AML-193 (cell line): ENCODE data around the gene CDAN1.

Experiments used
- DNase-seq, 2 experiments: peaks; one replicate each; lab custom pipeline; 2025; lab: John Stamatoyannopoulos, UW

Gene CDAN1

DNA sequence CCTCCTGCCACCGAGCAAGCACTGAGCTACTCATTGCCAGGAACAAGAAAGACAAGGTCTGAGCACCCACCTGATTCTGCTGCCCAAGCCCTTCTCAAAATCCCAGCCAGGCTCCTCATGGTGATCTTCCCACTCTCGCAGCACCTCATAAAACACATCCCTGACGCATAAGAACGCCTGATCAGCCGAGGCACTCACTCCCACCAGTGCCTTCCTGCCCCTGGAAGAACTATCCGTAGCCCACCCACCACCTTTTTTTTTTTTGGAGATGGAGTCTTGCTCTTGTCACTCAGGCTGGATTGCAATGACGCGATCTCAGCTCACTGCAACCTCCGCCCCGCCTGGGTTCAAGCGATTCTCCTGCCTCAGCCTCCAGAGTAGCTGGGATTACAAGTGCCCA is 3.9 kb downstream of the CDAN1 start:
- no peak for DNase-seq

DNA sequence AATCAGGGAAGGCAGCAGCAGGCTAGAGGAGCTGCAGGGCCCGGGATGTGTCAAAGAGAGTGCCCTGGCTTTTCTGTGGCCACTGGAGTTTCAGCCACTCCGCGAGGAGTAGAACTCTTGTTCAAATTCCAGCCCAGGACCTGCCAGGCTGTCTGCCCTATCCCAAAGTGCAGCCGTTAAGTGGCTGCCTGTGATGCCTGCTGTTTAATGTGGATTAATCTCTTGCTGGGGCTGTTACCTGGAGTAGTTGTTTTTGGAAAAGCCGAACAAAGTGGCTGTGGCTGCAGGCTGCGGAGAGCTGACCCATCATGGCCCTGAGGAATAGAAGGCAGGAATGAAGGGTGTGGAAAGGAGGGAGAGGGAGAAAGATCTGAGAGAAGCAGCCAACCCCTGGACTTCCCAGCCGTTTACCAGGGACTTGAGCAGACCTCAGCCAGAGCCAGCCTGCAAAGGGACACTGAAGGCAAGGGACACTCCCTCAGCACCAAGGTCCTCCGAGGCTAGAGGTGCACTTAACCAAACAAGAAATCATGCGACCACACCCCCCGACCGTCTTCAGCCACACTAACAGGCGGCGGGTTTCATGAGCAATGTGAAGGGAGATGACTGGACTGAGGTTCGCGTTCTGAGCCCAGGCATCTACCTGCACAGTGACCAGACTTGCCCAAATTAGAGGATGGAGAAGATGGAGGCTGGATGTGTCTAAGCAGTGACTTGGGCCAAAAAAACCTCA is 4.7 kb downstream of the CDAN1 start:
- DNase-seq, result no peak

DNA sequence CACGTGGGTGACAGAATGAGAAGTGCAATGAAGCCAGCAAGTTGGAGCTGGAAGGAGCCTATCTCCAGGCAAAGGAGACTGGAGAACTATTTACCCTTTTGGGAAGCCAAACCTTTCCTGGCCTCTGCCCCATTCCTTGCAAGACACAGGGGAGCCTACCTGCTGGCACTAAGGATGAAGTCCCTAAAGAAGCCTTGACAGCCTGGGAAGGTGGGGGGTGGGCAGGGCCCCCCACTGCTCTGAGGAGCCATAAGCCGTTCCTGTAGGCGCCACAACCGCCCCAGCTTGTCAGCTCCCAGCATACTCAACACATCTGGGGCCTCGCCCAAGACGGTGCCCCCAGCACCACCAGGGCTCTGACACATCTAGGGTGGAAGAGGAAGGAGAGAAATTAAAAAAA is 5.5 kb downstream of the CDAN1 start:
- no peak for DNase-seq

DNA sequence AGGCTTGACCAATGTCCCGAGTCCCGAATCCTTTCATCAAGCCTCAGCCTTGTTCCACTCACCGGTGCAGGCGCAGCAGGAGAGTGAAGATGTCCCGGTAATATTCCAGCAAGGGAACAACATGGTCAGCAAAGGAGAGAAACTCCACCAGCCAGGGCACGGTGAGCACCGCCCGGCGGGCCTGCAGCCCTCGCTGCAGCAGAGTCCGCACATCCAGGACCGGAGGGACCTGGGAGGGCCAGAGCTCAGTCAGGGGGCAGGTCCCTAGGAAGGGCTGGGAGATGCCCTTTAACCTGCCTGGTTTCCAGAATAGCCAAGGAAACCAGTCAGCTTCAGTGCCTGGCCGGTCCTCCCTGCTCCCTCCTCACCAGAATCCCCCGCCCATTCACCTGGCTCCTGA is 6.4 kb downstream of the CDAN1 start:
- DNase-seq, result no peak

DNA sequence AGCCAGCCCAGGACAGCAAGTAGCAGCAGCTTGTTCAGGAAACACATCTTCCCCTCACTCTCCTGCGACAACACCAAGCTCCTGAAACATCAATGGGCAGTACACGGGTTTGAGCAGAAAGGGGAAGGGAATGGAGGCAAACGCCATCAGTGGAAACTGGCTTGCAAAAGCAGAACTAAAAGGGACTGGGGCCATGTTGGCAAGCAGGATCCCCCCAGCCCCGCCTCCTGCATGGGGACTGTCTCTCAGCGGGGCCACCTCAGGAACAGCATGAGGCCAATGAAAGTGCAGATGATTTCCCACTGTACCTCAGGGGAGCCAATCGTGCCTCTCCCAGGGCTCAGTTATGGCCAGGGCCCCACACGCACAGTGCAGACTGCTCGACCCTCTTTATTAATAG is 6.8 kb downstream of the CDAN1 start:
- DNase-seq, result no peak

DNA sequence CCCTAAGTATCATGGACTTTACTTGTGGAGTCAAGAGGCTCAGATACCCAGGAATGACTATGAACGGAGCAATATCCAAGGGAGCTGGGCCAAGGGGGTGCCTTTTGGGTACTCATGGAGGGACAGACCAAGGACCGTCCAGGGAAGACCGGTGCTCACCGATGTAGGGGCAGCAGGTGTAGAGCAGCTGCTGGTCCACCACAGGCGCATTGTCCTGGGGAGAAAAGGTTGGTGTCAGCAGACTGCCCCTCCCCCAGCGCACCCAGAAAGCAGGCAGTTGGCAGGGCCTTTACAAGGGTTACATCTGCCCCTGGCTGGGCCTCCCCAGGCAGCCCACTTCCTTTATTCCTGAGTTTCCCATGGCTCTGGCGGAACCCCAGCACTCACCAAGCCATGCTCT is 7.5 kb downstream of the CDAN1 start:
- DNase-seq, result no peak

DNA sequence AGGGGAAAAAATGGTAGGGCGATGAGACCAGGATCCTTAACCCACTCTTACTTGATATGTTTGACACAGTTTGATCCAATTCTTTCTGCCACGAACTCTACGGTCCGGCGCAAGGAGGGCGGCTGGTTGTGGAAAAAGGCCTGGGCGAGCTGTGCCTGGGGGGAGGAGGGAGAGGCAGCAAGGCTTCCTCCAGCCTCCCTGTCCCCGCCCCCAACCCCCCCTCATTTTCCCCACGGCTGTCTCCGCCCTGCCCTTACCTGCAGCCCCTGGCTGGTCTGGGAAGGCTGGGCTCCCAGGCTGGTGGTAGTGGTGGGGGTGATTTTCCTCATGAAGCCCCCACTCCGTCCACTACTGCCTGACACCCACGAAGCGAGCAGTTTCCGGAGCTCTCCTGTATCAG is 8.0 kb downstream of the CDAN1 start:
- DNase-seq, result no peak

DNA sequence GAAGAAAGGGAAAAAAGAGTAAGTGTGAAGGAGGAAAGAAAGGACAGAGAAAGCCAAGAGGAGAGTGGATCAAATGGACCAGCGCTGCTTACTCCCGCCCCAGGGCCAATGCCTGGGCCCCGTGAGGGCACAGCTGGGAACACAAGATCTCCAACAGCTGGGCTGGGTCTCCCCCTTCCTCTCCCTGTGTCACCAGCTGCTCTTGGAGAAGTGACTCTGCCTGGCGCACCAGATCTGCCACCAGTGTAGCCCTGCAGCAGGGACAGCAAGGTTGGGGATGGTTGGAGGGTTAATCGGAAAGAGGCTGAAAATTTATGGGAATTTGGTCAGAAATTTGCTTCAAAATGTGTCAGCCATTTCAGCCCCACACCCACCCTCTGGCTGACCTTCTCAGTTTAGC is 8.4 kb downstream of the CDAN1 start:
- DNase-seq, result no peak

DNA sequence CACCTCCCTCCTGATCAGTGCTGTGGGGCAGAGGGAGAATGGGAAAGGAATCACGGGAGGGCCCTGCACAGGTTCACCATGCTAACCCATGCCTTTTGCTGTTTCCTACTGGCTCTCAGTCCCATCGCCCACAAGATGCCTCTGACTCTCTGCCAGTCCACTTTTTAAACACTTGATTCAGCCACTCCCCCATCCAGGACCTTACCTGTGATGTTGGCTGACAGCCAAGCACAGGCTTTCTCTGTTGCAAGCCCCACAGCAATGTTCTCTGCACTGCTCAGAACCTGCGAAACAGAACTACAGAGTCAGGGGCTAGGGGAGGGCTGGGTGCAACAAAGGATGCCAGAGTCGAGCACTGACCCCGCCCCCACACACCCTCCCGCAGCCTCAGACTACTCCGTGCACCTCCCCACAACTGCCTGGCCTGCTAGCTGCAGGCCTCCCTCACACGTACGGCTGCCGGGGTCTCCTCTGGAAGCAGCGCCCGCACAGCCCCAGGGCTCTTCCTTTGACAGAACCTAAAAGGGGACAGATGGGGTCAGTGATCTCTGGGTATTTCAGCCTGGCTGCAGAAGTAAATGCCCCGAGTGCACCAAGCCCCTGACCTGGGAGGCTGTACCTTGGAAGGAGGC is 9.1 kb downstream of the CDAN1 start:
- no peak for DNase-seq

DNA sequence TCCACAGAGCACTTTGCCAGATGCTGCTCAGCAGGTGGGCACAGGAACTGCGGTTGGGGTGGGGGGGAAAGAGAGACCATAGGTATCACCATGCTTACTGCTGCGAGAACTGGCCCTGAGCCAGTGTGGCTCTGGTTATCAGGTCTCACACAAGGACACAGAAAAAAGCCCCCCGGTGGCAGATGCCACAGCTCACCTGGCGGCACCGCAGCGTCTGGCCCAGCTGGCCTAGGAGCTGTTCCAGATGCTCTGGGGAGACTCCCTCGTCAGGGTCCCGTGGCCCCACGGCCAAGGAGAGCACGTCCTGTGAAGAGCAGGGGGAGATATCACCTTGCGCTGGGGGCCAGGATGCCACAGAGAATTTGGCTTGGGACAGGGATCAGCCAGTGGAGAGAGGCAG is 10.8 kb downstream of the CDAN1 start:
- DNase-seq, result no peak

DNA sequence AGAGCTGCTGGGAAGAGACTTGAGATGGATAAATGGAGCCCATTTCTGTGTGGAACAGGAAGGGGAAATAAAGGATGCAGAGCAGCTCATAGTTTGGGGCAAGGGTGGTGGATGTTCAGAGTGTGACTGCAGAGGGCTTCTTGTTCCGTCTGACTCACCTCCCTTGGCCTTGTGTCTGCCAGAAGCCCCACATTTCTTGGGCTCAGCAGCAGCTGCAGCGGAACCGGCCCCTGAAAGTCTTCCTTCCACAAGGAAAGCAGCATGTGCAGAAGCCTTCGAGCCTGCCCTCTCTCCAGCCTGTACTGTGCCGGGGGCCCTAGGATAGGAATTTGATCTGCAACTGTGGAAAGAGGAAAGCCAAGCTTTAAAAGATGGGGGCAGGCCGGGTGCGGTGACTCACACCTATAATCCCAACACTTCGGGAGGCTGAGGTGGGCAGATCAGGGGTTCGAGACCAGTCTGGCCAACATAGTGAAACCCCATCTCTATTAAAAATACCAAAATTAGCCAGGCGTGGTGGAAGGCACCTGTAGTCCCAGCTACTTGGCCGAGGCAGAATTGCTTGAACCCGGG is 11.5 kb downstream of the CDAN1 start:
- DNase-seq, result no peak

DNA sequence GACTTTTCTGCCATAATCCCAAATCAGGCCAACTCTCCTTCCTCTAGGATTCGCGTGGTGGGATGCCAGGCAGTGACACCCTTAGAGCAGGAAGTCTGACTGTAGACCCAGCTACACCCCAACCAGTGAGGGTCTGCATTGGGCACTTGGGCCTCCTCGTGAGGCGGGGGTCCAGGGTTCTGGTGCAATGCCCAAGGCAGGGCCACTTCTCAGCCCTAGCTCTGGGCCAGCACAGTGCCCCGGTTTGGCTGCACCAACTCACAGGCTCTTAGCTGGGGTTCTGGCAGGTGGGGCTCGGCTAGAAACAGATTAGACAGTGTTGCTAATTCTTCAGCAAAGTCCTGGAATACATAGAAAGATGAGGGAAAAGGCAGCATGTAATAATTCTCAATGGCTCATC is 12.7 kb downstream of the CDAN1 start:
- DNase-seq, result no peak

DNA sequence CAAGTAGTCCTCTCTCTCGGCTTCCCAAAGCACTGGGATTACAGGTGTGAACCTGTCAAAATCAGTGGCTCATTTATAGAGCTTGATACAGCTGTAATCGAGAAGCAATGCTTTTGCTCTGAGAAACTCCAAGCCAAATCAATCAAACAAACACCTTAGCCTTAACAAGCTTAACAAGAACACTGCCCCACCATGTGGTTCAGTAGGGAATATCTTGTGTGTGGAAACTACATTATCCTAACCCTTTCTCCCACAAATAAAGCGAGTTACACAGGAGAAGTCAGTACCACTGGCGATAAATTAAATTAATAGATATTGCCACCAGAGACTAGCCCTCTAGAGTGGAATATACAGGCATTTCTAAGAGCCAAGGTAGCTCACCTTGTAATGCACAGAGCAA is 13.9 kb downstream of the CDAN1 start:
- DNase-seq, result no peak

DNA sequence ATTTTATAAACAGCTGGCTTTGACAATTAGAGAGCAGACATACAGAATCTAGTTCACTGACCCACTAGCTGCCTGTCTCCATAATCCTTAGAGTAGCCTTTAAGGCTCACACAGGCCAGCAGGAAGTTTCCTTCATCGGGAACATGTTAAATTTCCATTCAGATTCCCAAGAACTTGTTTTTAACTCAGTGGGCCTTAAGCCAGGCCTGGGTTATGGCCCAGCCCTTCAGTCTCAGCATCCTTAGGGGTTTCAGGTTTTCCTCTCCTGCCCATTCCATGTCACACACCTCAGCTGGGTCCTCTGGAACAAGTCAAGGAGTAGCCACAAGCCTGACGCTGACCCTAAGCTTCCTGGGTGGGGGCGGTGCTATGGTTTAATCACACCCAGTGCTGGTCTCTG is 15.0 kb downstream of the CDAN1 start:
- DNase-seq, result no peak

DNA sequence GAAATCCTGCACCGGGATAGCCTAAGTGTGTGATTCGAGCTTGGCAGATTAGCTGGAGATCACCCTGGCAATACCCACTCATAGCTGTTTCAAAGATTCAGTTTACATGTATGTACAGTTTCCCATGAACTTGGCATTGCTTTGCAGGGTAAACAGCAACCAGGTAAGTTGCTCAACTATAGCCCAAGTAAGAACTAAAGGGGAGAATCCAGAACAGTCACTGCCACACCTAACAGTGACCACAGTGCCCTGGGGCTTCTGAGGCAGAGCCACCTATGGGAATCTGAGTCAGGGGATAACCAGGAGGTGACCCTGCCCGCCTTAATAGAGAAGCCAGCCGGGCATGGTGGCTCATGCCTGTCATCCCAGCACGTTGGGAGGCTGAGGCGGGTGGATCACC is 15.9 kb downstream of the CDAN1 start:
- no peak for DNase-seq

DNA sequence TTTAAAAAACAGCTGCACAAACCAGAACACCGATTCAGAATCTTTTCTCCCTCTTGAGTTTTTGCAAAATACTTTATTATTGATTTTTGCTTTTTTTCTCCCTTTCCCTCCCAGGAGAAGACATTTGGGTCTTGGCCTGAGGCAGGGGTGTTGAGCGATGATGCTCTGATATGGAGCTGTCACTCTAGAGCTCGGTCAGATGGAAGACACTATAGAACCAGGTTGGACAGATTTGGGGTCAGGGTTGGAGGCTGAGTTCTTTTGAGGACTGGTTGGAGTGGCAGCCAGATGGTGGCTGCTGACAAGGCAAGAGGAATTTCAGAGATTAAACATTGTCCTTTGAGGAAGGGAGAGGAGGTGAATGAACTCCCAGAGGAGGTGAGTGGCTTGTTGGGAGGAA is 16.9 kb downstream of the CDAN1 start:
- no peak for DNase-seq

DNA sequence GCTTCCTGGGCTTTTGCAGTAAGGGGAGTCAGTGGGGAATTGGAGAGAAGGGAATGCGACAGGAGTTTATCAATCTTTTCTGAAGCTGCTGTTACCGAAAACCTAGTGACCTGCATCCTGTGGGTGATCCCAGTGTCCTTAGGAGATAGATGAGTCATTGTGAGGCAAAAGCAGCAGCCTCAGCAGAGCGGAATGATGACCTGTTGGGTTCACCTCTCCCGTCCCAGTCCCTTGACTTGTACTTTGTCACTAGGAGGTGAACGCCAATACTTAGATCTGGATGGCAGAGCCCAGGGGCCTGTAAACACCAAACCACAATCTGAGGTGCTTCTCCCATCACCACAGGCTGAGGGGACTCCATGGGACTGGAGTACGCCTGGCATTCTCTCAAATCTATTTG is 17.9 kb downstream of the CDAN1 start:
- no peak for DNase-seq

DNA sequence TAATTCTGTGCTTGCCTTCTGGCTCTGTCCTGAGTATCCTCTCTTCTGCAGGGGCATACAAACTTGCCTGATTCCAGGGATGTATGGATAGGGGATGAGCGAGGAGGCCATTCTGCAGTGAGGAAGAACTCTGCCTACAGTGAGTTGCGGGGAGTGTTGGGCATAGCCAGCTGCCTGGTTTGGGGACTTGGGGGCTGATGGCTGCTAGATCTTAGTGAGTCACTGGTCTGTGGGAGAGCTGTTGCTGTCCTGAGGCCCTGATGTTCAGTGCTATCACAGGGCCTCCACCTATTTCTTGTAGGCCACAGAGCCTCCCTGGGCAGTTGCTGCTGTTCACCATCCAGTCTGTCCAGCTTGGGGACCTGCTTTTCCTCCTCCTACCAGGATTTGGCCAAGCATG is 20.3 kb downstream of the CDAN1 start:
- DNase-seq, result no peak

DNA sequence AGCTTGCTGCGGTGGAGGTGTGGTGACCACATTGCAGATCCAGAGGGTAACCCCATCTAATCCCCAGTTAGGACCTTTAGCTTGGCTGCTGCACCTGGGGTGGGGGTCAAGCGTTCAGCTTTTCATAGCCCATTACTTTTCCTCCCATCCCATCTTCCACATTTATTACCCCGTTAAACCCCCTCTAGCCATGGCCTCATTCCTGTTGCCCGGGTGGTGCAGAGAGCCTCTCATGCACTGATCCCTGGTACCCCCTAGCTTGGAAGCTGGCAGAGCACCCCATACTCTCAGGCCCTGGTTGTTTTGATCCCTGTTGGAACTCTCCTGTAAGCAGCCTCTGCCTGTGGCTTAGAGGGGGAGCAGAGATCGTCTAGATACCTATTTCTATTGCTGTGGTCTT is 20.8 kb downstream of the CDAN1 start:
- DNase-seq, result no peak

DNA sequence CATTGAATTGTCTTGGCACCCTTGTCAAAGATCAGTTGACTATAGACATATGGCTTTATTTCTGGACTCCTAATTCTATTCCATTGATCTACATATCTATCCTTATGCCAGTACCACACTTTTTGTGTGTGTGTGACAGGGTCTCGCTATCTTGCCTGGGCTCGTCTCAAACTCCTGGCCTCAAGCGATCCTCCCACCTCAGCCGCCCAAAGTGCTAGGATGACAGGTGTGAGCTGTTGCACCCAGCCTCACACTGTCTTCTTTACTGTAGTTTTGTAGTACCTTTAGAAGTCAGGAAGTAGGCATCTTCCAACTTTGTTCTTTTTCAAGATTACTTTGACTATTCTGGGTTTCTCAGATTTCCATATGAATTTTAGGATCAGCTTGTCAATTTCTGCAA is 24.3 kb downstream of the CDAN1 start:
- no peak for DNase-seq

DNA sequence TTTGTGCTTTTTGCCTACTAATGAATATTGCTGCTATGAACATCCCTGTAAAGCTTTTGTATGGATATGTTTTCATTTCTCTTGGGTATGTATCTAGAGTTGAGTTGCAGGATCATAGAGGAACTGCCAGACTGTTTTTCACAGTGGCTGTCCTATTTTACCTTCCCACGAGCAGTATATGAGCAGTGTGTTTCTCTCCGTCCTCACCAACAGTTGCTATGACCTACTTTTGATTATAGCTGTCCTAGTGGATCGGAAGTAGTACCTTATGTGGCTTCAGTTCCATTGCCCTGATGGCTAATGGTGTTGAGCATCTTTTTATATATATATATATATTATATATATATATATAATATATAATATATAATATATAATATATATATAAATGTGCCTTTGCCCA is 25.2 kb downstream of the CDAN1 start:
- no peak for DNase-seq

DNA sequence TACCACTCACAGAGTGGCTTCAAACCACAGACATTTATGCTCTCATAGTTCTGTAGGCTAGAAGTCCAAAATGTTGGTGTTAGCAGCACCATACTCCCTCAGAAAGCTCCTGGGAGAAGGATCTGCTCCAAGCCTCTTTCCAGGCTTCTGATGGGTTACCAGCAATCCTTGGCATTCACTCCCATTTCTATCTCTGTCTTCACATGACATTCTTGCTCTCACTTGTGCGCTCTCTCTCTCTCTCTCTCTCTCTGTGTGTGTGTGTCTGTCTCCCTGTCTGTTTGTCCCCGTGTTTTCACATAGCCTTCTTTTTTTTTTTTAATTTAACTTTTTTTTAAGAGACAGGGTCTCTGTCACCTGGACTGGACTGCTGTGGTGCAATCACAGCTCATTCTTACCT is 26.3 kb downstream of the CDAN1 start:
- no peak for DNase-seq

DNA sequence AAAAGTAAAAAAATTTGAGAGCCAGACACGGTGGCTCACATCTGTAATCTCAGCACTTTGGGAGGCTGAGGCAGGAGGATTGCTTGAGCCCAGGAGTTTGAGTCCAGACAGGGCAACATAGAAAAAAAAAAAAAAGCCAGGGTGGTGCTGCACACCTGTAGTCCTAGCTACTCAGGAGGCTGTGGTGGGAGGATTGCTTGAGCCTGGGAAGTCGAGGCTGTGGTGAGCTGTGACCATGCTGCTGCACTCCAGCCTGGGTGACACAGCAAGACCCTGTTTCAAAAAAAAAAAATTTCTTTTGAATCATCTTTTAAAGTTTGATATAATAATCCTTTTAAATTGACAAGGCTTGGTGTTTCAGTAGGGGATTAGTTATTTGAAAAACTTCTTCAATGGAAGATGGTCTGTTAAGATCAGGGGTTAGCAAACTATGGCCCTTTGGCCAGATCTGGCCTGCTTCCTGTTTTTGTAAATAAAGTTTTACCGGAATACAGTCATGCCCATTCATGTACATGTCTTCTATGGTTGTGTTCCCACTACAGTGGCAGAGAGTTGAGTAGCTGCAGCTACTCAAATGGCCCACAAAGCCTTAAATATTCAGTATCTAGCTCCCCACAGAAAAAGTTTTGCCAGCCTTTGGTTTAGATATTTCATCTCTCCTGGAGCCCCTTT is 28.9 kb downstream of the CDAN1 start:
- no peak for DNase-seq
